ENCODE results near the gene JPH2.

Gene JPH2

DNA sequence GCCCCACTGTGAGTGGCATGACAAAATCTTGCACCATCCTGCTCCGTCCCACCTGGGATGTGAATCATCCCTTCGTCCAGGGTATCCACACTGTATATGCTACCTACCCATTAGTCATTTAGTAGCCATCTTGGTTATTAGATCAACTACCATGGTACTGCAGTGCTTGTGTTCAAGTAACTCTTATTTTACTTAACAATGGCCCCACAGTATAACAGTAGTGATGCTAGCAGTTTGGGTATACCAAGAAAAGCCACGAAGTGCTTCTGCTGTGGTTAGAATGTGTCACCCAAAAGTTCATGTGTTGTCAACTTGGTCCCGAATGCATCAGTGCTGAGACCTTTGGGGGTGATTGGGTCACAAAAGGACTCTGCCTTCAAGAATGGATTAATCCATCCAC lies 11.9 kb upstream of the JPH2 start:
- no peak overlapping the region for H3K4me3 ChIP-seq (ENCODE audit: insufficient read depth, low read length, poor library complexity, severe bottlenecking)
- no peak for TF ChIP-seq EZH2phosphoT487 (conservative IDR thresholded peaks at IDR 0.05; ENCODE audit: low read length)
- no peak for TF ChIP-seq CTCF (IDR thresholded peaks at IDR 0.05; ENCODE audit: insufficient read depth, low read length, poor library complexity, severe bottlenecking)
- H3K9me2 ChIP-seq (replicated peaks; ENCODE audit: insufficient read depth, low read length): no peaks in the 10 kb centered on the region
- 0 out of 2 replicates have a peak, but pooled peaks cover 4% of the 10 kb centered on the region for H3F3A ChIP-seq (ENCODE audit: insufficient read depth)
- peaks cover 11% of the 10 kb centered on the region; the same call in 1 of the 2 replicates for H4K20me1 ChIP-seq (ENCODE audit: low read depth, low read length)
- H3K36me3 ChIP-seq (ENCODE audit: low read length): peaks cover 22% of the 10 kb centered on the region
- no peak overlapping the region for H3K9ac ChIP-seq (ENCODE audit: low read length)
- H3K79me2 ChIP-seq (ENCODE audit: insufficient read depth, low read length): peaks cover 10% of the 10 kb centered on the region
- no peaks in the 10 kb centered on the region for H3K9me3 ChIP-seq (ENCODE audit: insufficient read depth, low read length)
- no peak overlapping the region for H3K4me2 ChIP-seq (ENCODE audit: low read depth, low read length, poor library complexity, severe bottlenecking)
- no peak overlapping the region for H2AFZ ChIP-seq (ENCODE audit: low read depth, low read length, severe bottlenecking)
- H3K27ac ChIP-seq (ENCODE audit: low read depth, low read length): no peak overlapping the region
- no peaks in the 10 kb centered on the region for H3K27me3 ChIP-seq (ENCODE audit: low read length)

DNA sequence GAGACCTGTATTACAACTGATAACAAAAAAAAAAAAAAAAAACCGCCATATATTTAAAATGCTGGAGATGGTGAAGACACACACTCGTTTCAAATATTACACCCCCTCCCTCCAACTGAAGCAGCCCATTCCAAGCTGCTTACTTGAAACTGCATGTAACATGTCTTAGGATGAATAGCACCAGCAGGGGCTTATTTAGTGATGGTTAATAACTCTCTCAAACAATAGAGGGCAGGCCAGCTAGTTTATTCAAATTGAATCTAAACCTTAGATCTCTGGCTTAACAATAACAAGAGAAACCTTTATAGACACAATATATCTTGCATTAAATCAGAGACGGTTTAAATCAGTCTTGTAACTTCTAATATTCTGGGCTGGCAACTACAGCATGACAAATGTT lies 9.3 kb upstream of the JPH2 start:
- no peak overlapping the region for H3K9ac ChIP-seq (ENCODE audit: low read length)
- H4K20me1 ChIP-seq (ENCODE audit: low read depth, low read length): peaks cover 8% of the 10 kb centered on the region; the same call in 1 of the 2 replicates
- peaks cover 5% of the 10 kb centered on the region; the same call in 1 of the 2 replicates for H3K79me2 ChIP-seq (ENCODE audit: insufficient read depth, low read length)
- no peak overlapping the region for H2AFZ ChIP-seq (ENCODE audit: low read depth, low read length, severe bottlenecking)
- no peak overlapping the region for H3K4me3 ChIP-seq (ENCODE audit: insufficient read depth, low read length, poor library complexity, severe bottlenecking)
- no peak for TF ChIP-seq EZH2phosphoT487 (conservative IDR thresholded peaks at IDR 0.05; ENCODE audit: low read length)
- no peak for TF ChIP-seq CTCF (IDR thresholded peaks at IDR 0.05; ENCODE audit: insufficient read depth, low read length, poor library complexity, severe bottlenecking)
- H3K9me2 ChIP-seq (replicated peaks; ENCODE audit: insufficient read depth, low read length): no peaks in the 10 kb centered on the region
- H3K9me3 ChIP-seq (ENCODE audit: insufficient read depth, low read length): no peaks in the 10 kb centered on the region
- no peak overlapping the region for H3K27ac ChIP-seq (ENCODE audit: low read depth, low read length)
- peaks cover 9% of the 10 kb centered on the region for H3K36me3 ChIP-seq (ENCODE audit: low read length)
- no peaks in the 10 kb centered on the region for H3K27me3 ChIP-seq (ENCODE audit: low read length)
- H3K4me2 ChIP-seq (ENCODE audit: low read depth, low read length, poor library complexity, severe bottlenecking): no peak overlapping the region
- H3F3A ChIP-seq (ENCODE audit: insufficient read depth): 0 out of 2 replicates have a peak, but pooled peaks cover 4% of the 10 kb centered on the region

- no peaks in the 10 kb centered on the region for H3K9me3 ChIP-seq (ENCODE audit: insufficient read depth, low read length)
- TF ChIP-seq CTCF (IDR thresholded peaks at IDR 0.05; ENCODE audit: insufficient read depth, low read length, poor library complexity, severe bottlenecking) (no peak), EZH2phosphoT487 (conservative IDR thresholded peaks at IDR 0.05; ENCODE audit: low read length) (no peak)
- H3K9me2 ChIP-seq (replicated peaks; ENCODE audit: insufficient read depth, low read length): no peaks in the 10 kb centered on the region
- no peaks in the 10 kb centered on the region for H3K27me3 ChIP-seq (ENCODE audit: low read length)
- H3K4me2 ChIP-seq (ENCODE audit: low read depth, low read length, poor library complexity, severe bottlenecking): no peak overlapping the region
- no peak overlapping the region for H3K4me3 ChIP-seq (ENCODE audit: insufficient read depth, low read length, poor library complexity, severe bottlenecking)
- H3K9ac ChIP-seq (ENCODE audit: low read length): no peak overlapping the region
- H3K79me2 ChIP-seq (ENCODE audit: insufficient read depth, low read length): no peaks in the 10 kb centered on the region
- peaks cover 8% of the 10 kb centered on the region; the same call in 1 of the 2 replicates for H3K36me3 ChIP-seq (ENCODE audit: low read length)
- H4K20me1 ChIP-seq (ENCODE audit: low read depth, low read length): 0 out of 2 replicates have a peak, but pooled peaks cover 3% of the 10 kb centered on the region
- no peak overlapping the region for H3K27ac ChIP-seq (ENCODE audit: low read depth, low read length)
- 0 out of 2 replicates have a peak, but pooled peaks cover 4% of the 10 kb centered on the region for H3F3A ChIP-seq (ENCODE audit: insufficient read depth)
- H2AFZ ChIP-seq (ENCODE audit: low read depth, low read length, severe bottlenecking): no peak overlapping the region
Observed at GRCh38 chr20:44195605-44196004, 8.6 kb upstream of the JPH2 start.

Measured in SU-DHL-6 (cell line).